Dendritic cell treated with granulocyte-macrophage colony-stimulating factor and Interleukin-4, amounts not matched to agents 40 ng/mL and 50 ng/mL, for 4 days (primary cell): Measurements from ENCODE around the gene PNLIPRP2.

Source experiments
- H3K27ac Mint-ChIP-seq: one replicate; pipeline ENCODE4 v1.8.0; 2022; ENCODE audit warnings: mild to moderate bottlenecking, mixed read lengths
- H3K27me3 Mint-ChIP-seq: one replicate; pipeline ENCODE4 v1.8.0; 2022; ENCODE audit warnings: mild to moderate bottlenecking, mixed read lengths
- H3K36me3 Mint-ChIP-seq: one replicate; pipeline ENCODE4 v1.8.0; 2022; ENCODE audit warnings: low read depth, mixed read lengths
- H3K4me1 Mint-ChIP-seq: one replicate; pipeline ENCODE4 v1.8.0; 2022; ENCODE audit warnings: low read depth, mixed read lengths
- H3K4me3 Mint-ChIP-seq: one replicate; pipeline ENCODE4 v1.8.0; 2022; ENCODE audit warnings: mild to moderate bottlenecking, moderate library complexity, mixed read lengths
- H3K9me3 Mint-ChIP-seq: one replicate; pipeline ENCODE4 v1.8.0; 2022; ENCODE audit warnings: mixed read lengths
- intact Hi-C: fragments of 100-400 bp; cut with micrococcal nuclease; formaldehyde crosslinking; loops from one replicate; pipeline ENCODE4 v1.15.0; 2022

The PNLIPRP2 gene

DNA sequence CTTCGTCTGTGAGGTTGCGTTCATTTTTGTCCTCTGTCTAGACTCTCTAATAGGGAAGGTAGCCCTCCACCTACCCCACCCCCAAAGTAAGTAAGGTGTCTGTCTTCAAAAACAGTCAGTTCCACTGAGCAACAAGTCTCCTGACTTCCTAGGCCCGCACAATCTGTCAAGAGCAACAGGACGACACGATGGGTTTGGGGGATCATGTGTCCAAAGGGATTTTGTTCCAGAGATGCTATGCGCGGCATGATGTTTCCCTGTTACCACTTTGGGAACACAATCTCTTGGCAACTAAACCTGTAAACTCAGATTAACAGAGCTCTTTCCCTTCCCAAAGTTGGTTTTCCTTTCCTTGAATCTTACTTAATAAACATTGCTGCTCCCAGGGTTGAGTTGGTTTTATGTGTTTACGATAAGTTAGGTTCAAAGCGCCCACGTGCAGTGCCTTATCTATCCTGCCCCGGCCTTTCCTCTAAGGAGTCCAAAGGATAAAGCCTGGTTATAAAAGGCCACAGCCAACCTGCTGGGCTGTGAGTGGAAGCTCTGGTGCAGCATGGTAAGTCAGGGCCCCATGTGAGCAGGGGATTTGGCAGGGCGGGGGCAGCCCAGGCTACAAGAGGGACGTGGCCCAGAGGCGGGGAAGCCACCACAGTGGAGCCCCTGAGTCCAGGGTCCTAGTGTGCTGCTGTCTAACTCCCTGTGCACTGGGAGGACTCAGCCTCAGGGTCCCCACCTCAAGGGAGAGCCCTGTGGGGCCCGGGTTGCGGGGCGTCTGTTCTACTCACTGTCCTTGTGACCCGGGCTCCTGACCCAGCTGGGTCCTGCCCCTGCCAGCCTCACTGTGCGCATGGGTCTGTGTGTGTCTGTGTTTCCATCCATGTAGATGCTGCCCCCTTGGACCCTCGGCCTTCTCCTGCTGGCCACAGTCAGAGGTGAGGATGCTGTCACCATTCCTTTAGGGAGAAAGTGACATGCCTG lies at the start of gene PNLIPRP2:
Gene PNLIPRP2 (plus strand): TSS at position 531 of the 978 bp plus-strand sequence.
- Mint-ChIP-seq H3K27ac (no peak within 1 kb of the TSS), H3K4me3 (no peak within 1 kb of the TSS), H3K9me3 (no peaks in the 10 kb centered on the region), H3K4me1 (no peaks in the 10 kb centered on the region), H3K27me3 (no peaks in the 10 kb centered on the region), H3K36me3 (no peaks in the 10 kb centered on the region)
- intact Hi-C loops = no loop called here

- no peak overlapping the region for H3K4me3 Mint-ChIP-seq
- intact Hi-C loops = no loop called here
- no peaks in the 10 kb centered on the region for H3K9me3 Mint-ChIP-seq
- no peak overlapping the region for H3K27ac Mint-ChIP-seq
- H3K27me3 Mint-ChIP-seq = no peaks in the 10 kb centered on the region
- no peaks in the 10 kb centered on the region for H3K4me1 Mint-ChIP-seq
- H3K36me3 Mint-ChIP-seq = no peaks in the 10 kb centered on the region
Measured at GRCh38 chr10:116574797-116575196, 46.0 kb upstream of the PNLIPRP2 start.

- no peak overlapping the region for H3K4me3 Mint-ChIP-seq
- intact Hi-C loops = no loop called here
Measured at GRCh38 chr10:116587878-116588591, 32.7 kb upstream of the PNLIPRP2 start.

DNA sequence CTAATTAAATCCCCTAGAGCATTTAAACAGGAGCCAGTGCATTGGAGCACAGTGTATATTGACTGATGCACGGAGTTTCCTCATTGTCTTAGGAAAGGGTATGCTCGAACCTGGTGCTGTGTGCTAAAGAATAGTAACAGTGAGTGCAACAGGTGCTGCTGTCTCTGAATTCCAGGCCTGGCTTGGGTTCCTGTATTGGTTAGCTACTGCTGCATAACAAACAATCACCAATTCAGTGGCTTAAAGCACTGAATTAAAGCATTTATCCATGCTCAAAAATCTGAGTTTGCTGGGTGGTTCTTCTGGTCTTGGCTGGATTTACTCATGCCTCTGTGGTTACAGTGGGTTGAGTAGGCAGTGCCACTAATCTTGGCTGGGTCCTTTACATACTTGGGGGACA lies 31.8 kb upstream of the PNLIPRP2 start:
- Mint-ChIP-seq H3K36me3 (no peaks in the 10 kb centered on the region), H3K27me3 (no peaks in the 10 kb centered on the region), H3K4me3 (no peak overlapping the region), H3K9me3 (no peaks in the 10 kb centered on the region), H3K27ac (no peak overlapping the region), H3K4me1 (no peaks in the 10 kb centered on the region)
- intact Hi-C loops = no loop called here

More at GRCh38 chr10:116587878-116588591, 32.7 kb upstream of the PNLIPRP2 start:
- H3K4me1 Mint-ChIP-seq = no peaks in the 10 kb centered on the region
- no peaks in the 10 kb centered on the region for H3K27me3 Mint-ChIP-seq
- no peaks in the 10 kb centered on the region for H3K9me3 Mint-ChIP-seq
- H3K27ac Mint-ChIP-seq = no peak overlapping the region
- no peaks in the 10 kb centered on the region for H3K36me3 Mint-ChIP-seq

GRCh38 chr10:116589926-116590325 lies 30.8 kb upstream of the PNLIPRP2 start:
- H3K4me1 Mint-ChIP-seq = no peaks in the 10 kb centered on the region
- no peaks in the 10 kb centered on the region for H3K9me3 Mint-ChIP-seq
- H3K36me3 Mint-ChIP-seq = no peaks in the 10 kb centered on the region
- no peak overlapping the region for H3K27ac Mint-ChIP-seq
- intact Hi-C loops = no loop called here
- no peak overlapping the region for H3K4me3 Mint-ChIP-seq
- no peaks in the 10 kb centered on the region for H3K27me3 Mint-ChIP-seq

DNA sequence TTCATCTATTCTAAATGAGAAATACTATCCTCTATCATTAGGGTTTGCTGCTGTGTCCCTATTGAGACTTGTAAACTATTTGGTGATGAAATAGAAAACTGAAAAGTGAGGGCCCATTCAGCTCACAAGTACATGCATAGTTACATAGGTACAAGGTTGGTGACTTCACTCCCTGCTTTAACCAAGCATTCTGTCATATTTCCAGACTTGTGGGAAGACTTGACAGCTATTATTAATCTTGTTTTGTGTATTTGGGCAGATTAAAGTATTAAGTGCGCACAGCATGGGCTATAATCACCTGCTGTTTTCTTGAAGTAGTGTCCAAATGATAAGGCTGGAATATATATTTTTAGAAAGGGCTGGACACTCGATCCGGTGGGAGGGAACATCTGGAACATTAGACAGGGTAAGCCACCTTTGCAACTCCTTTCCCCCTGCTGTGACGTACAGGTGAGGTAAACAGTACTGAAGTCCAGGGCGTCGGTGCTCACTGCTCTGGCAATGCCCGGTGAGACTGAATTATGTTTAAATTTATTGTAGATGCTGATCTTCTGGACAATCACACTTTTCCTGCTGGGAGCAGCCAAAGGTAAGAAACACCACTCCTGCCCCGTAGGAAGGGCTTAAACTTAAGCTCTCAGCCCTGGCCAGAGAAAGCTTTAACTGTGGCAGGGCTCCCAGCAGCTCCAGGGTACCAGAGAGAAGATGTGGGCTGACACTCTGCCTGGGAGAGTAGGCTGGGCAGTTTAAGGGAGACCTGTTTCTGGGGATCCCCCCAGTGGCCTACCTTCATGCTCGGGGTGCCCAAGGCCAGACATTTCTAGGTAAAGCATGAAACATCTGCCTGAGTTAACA lies 29.9 kb upstream of the PNLIPRP2 start, which contains the start of gene PNLIPRP1:
Gene PNLIPRP1 (plus strand): TSS at position 370 of the 855 bp plus-strand sequence. CDS start 171 bp downstream, at position 541.
- H3K36me3 Mint-ChIP-seq = no peaks in the 10 kb centered on the region
- H3K9me3 Mint-ChIP-seq = no peaks in the 10 kb centered on the region
- intact Hi-C loops = no loop called here
- H3K4me1 Mint-ChIP-seq = no peaks in the 10 kb centered on the region
- no peak within 1 kb of the TSS for H3K4me3 Mint-ChIP-seq
- no peak within 1 kb of the TSS for H3K27ac Mint-ChIP-seq
- H3K27me3 Mint-ChIP-seq = no peaks in the 10 kb centered on the region

GRCh38 chr10:116593139-116593740 lies 27.5 kb upstream of the PNLIPRP2 start:
- Mint-ChIP-seq H3K4me3 (no peak overlapping the region), H3K27ac (no peak overlapping the region), H3K9me3 (no peaks in the 10 kb centered on the region), H3K27me3 (no peaks in the 10 kb centered on the region), H3K4me1 (no peaks in the 10 kb centered on the region), H3K36me3 (no peaks in the 10 kb centered on the region)
- intact Hi-C loops = no loop called here

GRCh38 chr10:116594525-116595035 lies 26.2 kb upstream of the PNLIPRP2 start:
- no peaks in the 10 kb centered on the region for H3K36me3 Mint-ChIP-seq
- H3K4me3 Mint-ChIP-seq = no peak overlapping the region
- intact Hi-C loops = no loop called here
- H3K27me3 Mint-ChIP-seq = no peaks in the 10 kb centered on the region
- H3K9me3 Mint-ChIP-seq = no peaks in the 10 kb centered on the region
- no peaks in the 10 kb centered on the region for H3K4me1 Mint-ChIP-seq
- no peak overlapping the region for H3K27ac Mint-ChIP-seq

- Mint-ChIP-seq H3K27ac (no peak overlapping the region), H3K4me1 (no peaks in the 10 kb centered on the region), H3K4me3 (no peak overlapping the region), H3K9me3 (no peaks in the 10 kb centered on the region), H3K27me3 (no peaks in the 10 kb centered on the region), H3K36me3 (no peaks in the 10 kb centered on the region)
- intact Hi-C loops = no loop called here
Measured at GRCh38 chr10:116596062-116596461, 24.7 kb upstream of the PNLIPRP2 start.

- no peaks in the 10 kb centered on the region for H3K4me1 Mint-ChIP-seq
- no peaks in the 10 kb centered on the region for H3K36me3 Mint-ChIP-seq
- H3K9me3 Mint-ChIP-seq = no peaks in the 10 kb centered on the region
- intact Hi-C loops = no loop called here
- H3K4me3 Mint-ChIP-seq = no peak overlapping the region
- H3K27ac Mint-ChIP-seq = no peak overlapping the region
- H3K27me3 Mint-ChIP-seq = no peaks in the 10 kb centered on the region
Measured at GRCh38 chr10:116597543-116597942, 23.2 kb upstream of the PNLIPRP2 start.

GRCh38 chr10:116598329-116598728 lies 22.4 kb upstream of the PNLIPRP2 start:
- H3K27ac Mint-ChIP-seq = no peak overlapping the region
- H3K9me3 Mint-ChIP-seq = no peaks in the 10 kb centered on the region
- intact Hi-C loops = no loop called here
- no peaks in the 10 kb centered on the region for H3K4me1 Mint-ChIP-seq
- no peak overlapping the region for H3K4me3 Mint-ChIP-seq
- no peaks in the 10 kb centered on the region for H3K36me3 Mint-ChIP-seq
- no peaks in the 10 kb centered on the region for H3K27me3 Mint-ChIP-seq

GRCh38 chr10:116599991-116600390 lies 20.8 kb upstream of the PNLIPRP2 start:
- Mint-ChIP-seq H3K4me1 (no peaks in the 10 kb centered on the region), H3K27ac (no peak overlapping the region), H3K36me3 (no peaks in the 10 kb centered on the region), H3K4me3 (no peak overlapping the region), H3K9me3 (no peaks in the 10 kb centered on the region), H3K27me3 (no peaks in the 10 kb centered on the region)
- intact Hi-C loops = no loop called here
